HG03575 (cell line): ENCODE data around the gene MRPL18.
A peak's percentile ranks its signal among the peaks of the same experiment; 100 is the strongest.
"Not testable (repeated sequence)": the region's sequence is repeated elsewhere in the genome, so short reads cannot be mapped to it uniquely, and the experiment has no call there.

Experiments used
- ATAC-seq: cut with Tn5 transposase; IDR thresholded peaks from one replicate; pipeline ENCODE4 v1.9.1; 2021; ENCODE audit not compliant: unreplicated experiment, insufficient number of reproducible peaks, low FRiP score; ENCODE audit errors: extremely low read depth

The MRPL18 gene

GRCh38 chr6:159766906-159767305 is 23.4 kb upstream of the MRPL18 start:
- ATAC-seq: no peak

- no peak for ATAC-seq
Measured at GRCh38 chr6:159769470-159769869, 20.8 kb upstream of the MRPL18 start.

- no peak for ATAC-seq
Measured at GRCh38 chr6:159772196-159772595, 18.1 kb upstream of the MRPL18 start.

GRCh38 chr6:159777240-159777904 is 12.9 kb upstream of the MRPL18 start:
- no peak for ATAC-seq

GRCh38 chr6:159778131-159778530 is 12.1 kb upstream of the MRPL18 start:
- ATAC-seq: no peak

GRCh38 chr6:159778542-159779103 is 11.6 kb upstream of the MRPL18 start:
- no peak for ATAC-seq

- ATAC-seq: no peak
Measured at GRCh38 chr6:159788276-159788675, 2.0 kb upstream of the MRPL18 start.

- no peak for ATAC-seq
Measured at GRCh38 chr6:159788753-159789376, 1.4 kb upstream of the MRPL18 start.

GRCh38 chr6:159789377-159790148 is 704 bp upstream of the MRPL18 start, which contains the start of gene TCP1:
Gene TCP1 (minus strand): TSS chr6:159789602. CDS start chr6:159789468, 134 bp downstream.
- ATAC-seq: peak; percentile 53

- no peak for ATAC-seq
Measured at GRCh38 chr6:159790956-159791598, 810 bp downstream of the MRPL18 start.

- ATAC-seq: not testable (repeated sequence)
Measured at GRCh38 chr6:159794976-159795375, 4.7 kb downstream of the MRPL18 start.

- ATAC-seq: no peak
Measured at GRCh38 chr6:159797554-159797953, 7.3 kb downstream of the MRPL18 start.

- no peak for ATAC-seq
Measured at GRCh38 chr6:159800141-159800865, 10.0 kb downstream of the MRPL18 start, which contains the start of gene PNLDC1. Gene PNLDC1 (plus strand): TSS chr6:159800276. CDS start chr6:159800308, 32 bp downstream.

GRCh38 chr6:159801935-159802334 is 11.7 kb downstream of the MRPL18 start:
- ATAC-seq: no peak

- no peak for ATAC-seq
Measured at GRCh38 chr6:159804504-159804903, 14.2 kb downstream of the MRPL18 start.

GRCh38 chr6:159805440-159806020 is 15.3 kb downstream of the MRPL18 start:
- ATAC-seq: no peak

GRCh38 chr6:159806021-159806458 is 15.8 kb downstream of the MRPL18 start:
- no peak for ATAC-seq
